Thymus (tissue), 11 donors: Measurements from ENCODE around the gene FAM32A. TPM values are rescaled to one million over a fixed set of nuclear protein-coding genes. Genes with fewer than 3 reads are reported as not detected.
"Not testable (repeated sequence)": the region's sequence is repeated elsewhere in the genome, so short reads cannot be mapped to it uniquely, and the experiment has no call there.

ENCODE experiments used
- DNase-seq, 9 donors: peaks; one replicate each; pipeline ENCODE4 v3.0.0-alpha.2; 2013; ENCODE audit warnings: low spot score in 9 of 9, low read depth in 6 of 9, missing footprints in 1 of 9
- H3K27ac ChIP-seq, 2 donors: one replicate each; pipeline ENCODE4 v1.5.1; 2013; ENCODE audit warnings: control low read depth in 1 of 2, low read depth in 1 of 2, low read length in 1 of 2, mild to moderate bottlenecking in 1 of 2, moderate library complexity in 1 of 2
- H3K27me3 ChIP-seq, 2 donors: one replicate each; pipeline ENCODE4 v1.5.1; 2013; ENCODE audit warnings: low read length in 1 of 2; ENCODE audit not compliant: control insufficient read depth in 2 of 2, insufficient read depth in 1 of 2
- H3K36me3 ChIP-seq, 2 donors: one replicate each; pipeline ENCODE4 v1.5.1; 2013; ENCODE audit warnings: low read length in 1 of 2, mild to moderate bottlenecking in 1 of 2, moderate library complexity in 1 of 2; ENCODE audit not compliant: control insufficient read depth in 2 of 2, insufficient read depth in 2 of 2
- H3K4me1 ChIP-seq, 2 donors: one replicate each; pipeline ENCODE4 v1.5.1; 2013; ENCODE audit warnings: low read length in 2 of 2; ENCODE audit not compliant: control insufficient read depth in 2 of 2, insufficient read depth in 2 of 2
- H3K4me3 ChIP-seq, 2 donors: one replicate each; pipeline ENCODE4 v1.5.1; 2013; ENCODE audit warnings: low read length in 2 of 2, control low read depth in 1 of 2, mild to moderate bottlenecking in 1 of 2
- H3K9me3 ChIP-seq, 2 donors: one replicate each; pipeline ENCODE4 v1.5.1; 2013; ENCODE audit warnings: low read length in 1 of 2, mild to moderate bottlenecking in 1 of 2; ENCODE audit not compliant: control insufficient read depth in 2 of 2, insufficient read depth in 1 of 2
- WGBS: extraction: QIAGEN DNeasy Blood & Tissue Kit; methylation state at CpG from one replicate; pipeline ENCODE4 v1.1.7; 2013; 5-methylcytosine and 5-hydroxymethylcytosine counted together
- polyA plus RNA-seq: library from polyadenylated mRNA; stranded (reverse); fragments of 200-250 nt; gene quantifications from one replicate; pipeline ENCODE4 v1.2.3, GENCODE V29; 2013
- total RNA-seq: library from RNA; stranded (reverse); fragments of 120-200 nt; gene quantifications from one replicate; pipeline ENCODE4 v1.2.4, GENCODE V29; 2013
- donor health status: healthy.

The FAM32A gene
- total and polyA plus RNA-seq, 2 donors: 94.2 to 106 TPM

GRCh38 chr19:16170134-16170533 is 15.1 kb upstream of the FAM32A start:
- 97% methylated on average over 1 of the region's 1 CpG for WGBS

DNA sequence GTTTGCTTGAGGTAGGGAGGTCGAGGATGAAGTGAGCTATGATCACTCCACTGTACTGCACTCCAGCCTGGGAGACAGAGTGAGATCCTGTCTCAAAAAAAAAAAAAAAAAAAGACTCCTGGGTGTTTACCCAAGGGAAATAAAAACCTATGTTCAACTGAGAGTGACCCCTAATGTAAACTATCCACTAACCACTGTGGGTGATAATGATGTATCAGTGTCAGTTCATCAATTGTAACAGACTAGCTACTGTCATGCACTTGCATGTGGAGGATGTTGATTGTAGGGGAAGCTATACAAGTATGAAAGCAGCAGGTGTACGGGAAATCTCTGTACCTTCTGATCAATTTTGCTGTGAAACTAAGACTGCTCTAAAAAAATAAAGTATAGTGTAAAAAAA is 9.3 kb upstream of the FAM32A start:
- H3K27ac ChIP-seq: no peak overlapping the region
- no peaks in the 10 kb centered on the region for H3K36me3 ChIP-seq
- H3K4me3 ChIP-seq: no peak overlapping the region
- no peaks in the 10 kb centered on the region for H3K27me3 ChIP-seq
- peaks cover 0 to 9% of the 10 kb centered on the region in 2 donors for H3K9me3 ChIP-seq
- 85% methylated on average over 2 of the region's 2 CpGs for WGBS
- no peaks in the 10 kb centered on the region for H3K4me1 ChIP-seq
- no peak for DNase-seq

More at GRCh38 chr19:16170134-16170533, 15.1 kb upstream of the FAM32A start:
- Histone ChIP-seq H3K36me3 (no peaks in the 10 kb centered on the region), H3K27me3 (no peaks in the 10 kb centered on the region), H3K4me1 (peaks cover 0 to 3% of the 10 kb centered on the region in 2 donors), H3K4me3 (no peak overlapping the region), H3K27ac (no peak overlapping the region), H3K9me3 (peaks cover 0 to 7% of the 10 kb centered on the region in 2 donors)
- DNase-seq: no peak

- H3K36me3 ChIP-seq, H3K4me1 ChIP-seq, H3K27me3 ChIP-seq, H3K4me3 ChIP-seq, H3K9me3 ChIP-seq, DNase-seq, H3K27ac ChIP-seq: not testable (repeated sequence)
- 97% methylated on average over 5 of the region's 5 CpGs for WGBS
Observed at GRCh38 chr19:16178866-16179265, 6.3 kb upstream of the FAM32A start.

DNA sequence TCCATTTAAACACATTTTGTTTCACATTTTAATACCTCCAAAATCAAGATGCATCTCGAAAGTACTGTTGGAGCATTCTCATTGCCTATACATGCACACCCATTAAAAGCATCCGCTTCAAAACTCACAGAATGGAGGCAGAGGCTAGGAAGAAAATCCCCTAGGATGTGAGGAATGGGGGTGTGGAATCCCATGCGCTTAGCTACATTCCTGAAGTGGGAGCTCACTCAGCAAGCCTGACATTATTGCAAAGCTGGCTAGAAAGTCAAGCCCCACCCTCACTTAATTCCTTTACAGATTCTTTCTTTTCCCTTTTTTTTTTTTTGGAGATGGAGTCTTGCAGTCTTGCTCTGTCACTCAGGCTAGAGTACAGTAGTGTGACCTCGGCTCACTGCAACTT is 4.6 kb upstream of the FAM32A start:
- 95% methylated on average over 4 of the region's 4 CpGs for WGBS
- H3K9me3 ChIP-seq: peaks cover 0 to 2% of the 10 kb centered on the region in 2 donors
- no peak overlapping the region for H3K27ac ChIP-seq
- no peaks in the 10 kb centered on the region for H3K36me3 ChIP-seq
- no peak overlapping the region for H3K4me3 ChIP-seq
- H3K4me1 ChIP-seq: peaks cover 3 to 8% of the 10 kb centered on the region in 2 donors
- DNase-seq: no peak
- H3K27me3 ChIP-seq: no peaks in the 10 kb centered on the region

DNA sequence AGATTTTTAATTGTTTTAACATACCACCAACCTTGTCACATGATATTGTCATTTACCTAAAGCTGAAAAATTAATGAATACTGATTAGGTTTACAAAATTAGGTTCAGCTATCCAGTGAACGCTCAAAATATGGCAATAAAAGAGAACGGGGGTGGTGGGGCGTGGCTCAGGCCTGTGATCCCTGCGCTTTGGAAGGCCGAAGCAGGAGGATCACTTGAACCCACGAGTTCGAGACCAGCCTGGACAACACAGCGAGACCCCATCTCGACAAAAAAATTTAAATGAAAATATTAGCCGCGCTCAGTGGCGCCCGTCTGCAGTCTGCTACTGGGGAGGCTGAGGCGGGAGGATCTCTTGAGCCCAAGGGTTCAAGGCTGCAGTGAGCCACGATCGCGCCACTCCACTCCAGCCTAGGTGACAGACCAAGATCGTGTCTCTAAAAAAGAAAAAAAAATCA is 516 bp upstream of the FAM32A start:
- peaks cover 22 to 26% of the 10 kb centered on the region in 2 donors for H3K36me3 ChIP-seq
- H3K4me3 ChIP-seq: peak overlapping the region; percentile 89 to 94
- H3K27me3 ChIP-seq: no peaks in the 10 kb centered on the region
- DNase-seq: no peak
- peak overlapping the region in 1 of 2 donors; percentile 53 for H3K27ac ChIP-seq
- H3K4me1 ChIP-seq: peaks cover 10 to 20% of the 10 kb centered on the region in 2 donors
- H3K9me3 ChIP-seq: no peaks in the 10 kb centered on the region
- 48% methylated on average over 18 of the region's 18 CpGs for WGBS

DNA sequence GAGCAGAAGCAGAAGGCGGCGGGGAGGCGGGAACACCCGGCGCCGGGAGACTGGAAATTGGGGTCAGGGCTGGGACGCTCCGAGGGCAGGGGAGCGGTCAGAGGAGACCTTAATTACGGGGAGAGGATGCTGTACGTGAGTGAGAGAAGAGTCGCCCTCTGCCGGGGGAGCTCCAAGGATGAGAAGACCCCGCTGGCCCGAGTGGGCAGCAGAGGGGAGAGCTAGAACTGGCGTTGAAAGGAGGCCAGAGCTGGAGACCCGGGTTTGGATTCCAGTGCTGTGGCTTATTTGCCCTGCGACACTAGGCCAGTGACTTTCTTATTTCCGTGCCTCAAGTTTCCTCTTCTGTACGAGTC is 536 bp downstream of the FAM32A start:
- Histone ChIP-seq H3K9me3 (no peaks in the 10 kb centered on the region), H3K36me3 (peaks cover 33 to 36% of the 10 kb centered on the region in 2 donors), H3K4me3 (peak overlapping the region; percentile 89 to 94), H3K27me3 (no peaks in the 10 kb centered on the region), H3K27ac (peak overlapping the region; percentile 84 to 85), H3K4me1 (peaks cover 10 to 20% of the 10 kb centered on the region in 2 donors)
- under 1% methylated on average over 20 of the region's 20 CpGs for WGBS
- peak in 7 of 9 donors; percentile 4 to 66 (median 44) for DNase-seq

DNA sequence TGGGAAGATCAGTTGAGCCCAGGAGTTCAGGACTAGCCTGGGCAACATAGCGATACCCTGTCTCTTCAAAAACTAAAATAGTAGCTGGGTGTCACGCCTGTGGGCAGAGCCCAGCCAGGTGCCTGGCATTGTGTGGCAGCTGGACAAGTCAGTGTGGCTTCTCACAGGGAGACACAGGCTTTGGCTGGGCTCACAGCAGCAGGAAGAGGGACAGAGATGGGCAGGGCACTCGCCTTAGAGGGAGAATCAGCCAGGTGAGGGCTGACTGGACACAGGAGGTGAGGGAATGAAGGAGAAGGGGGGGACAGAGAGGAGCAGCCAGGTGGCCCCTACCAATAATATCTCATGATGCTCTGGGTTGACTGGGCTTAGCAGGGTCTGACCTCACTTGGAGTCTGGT is 3.3 kb downstream of the FAM32A start:
- WGBS: 99% methylated on average over 3 of the region's 3 CpGs
- Histone ChIP-seq H3K27me3 (no peaks in the 10 kb centered on the region), H3K27ac (no peak overlapping the region), H3K4me3 (no peak overlapping the region), H3K4me1 (peaks cover 10 to 18% of the 10 kb centered on the region in 2 donors), H3K36me3 (peaks cover 47 to 57% of the 10 kb centered on the region in 2 donors), H3K9me3 (no peaks in the 10 kb centered on the region)
- DNase-seq: no peak

DNA sequence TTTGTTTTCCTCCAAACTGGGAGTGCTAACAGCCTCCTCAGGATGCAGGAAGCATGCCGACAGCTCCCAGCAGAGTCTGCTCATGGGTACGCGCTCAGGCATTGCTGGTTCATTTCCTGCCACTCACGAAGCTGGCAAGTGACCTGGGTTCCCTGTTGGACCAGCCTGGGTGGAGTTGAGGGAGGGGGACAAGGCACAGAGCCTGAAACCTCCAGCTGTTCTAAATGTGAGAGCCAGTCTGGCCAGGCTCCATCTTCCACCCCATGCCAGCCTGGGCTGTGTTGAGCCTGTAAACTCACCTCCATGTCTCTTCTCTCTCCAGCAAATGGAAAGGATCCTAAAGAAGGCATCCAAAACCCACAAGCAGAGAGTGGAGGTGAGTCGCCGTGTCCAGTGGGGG is 5.0 kb downstream of the FAM32A start:
- no peak for DNase-seq
- WGBS: 89% methylated on average over 6 of the region's 6 CpGs
- H3K9me3 ChIP-seq: no peaks in the 10 kb centered on the region
- no peak overlapping the region for H3K4me3 ChIP-seq
- H3K36me3 ChIP-seq: peaks cover 47 to 57% of the 10 kb centered on the region in 2 donors
- no peak overlapping the region for H3K27ac ChIP-seq
- H3K4me1 ChIP-seq: peaks cover 6 to 12% of the 10 kb centered on the region in 2 donors
- no peaks in the 10 kb centered on the region for H3K27me3 ChIP-seq

DNA sequence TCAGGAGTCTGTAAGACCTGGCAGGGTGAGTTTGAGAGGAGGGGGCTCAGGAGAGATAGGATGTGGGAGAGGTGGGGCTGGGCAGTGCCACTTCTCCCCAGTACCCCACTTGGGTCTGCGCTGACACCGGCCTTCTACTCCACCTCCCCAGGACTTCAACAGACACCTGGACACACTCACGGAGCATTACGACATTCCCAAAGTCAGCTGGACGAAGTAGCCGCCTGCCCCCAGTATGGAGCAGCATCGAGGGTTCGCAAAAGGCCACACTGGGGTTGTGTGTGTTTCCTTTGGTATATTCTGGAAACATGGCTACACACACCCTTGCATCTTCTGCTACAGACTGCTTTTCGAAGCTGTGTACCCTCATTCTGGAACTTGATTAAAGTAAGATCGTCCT is 5.5 kb downstream of the FAM32A start:
- 97% methylated on average over 10 of the region's 10 CpGs for WGBS
- DNase-seq: no peak
- Histone ChIP-seq H3K4me3 (no peak overlapping the region), H3K4me1 (peaks cover 6 to 12% of the 10 kb centered on the region in 2 donors), H3K36me3 (peaks cover 47 to 57% of the 10 kb centered on the region in 2 donors), H3K9me3 (no peaks in the 10 kb centered on the region), H3K27ac (no peak overlapping the region), H3K27me3 (no peaks in the 10 kb centered on the region)
